Upper lobe of left lung (tissue), 6 donors: Measurements from ENCODE around the gene HSFX4. TPM values are rescaled to one million over a fixed set of nuclear protein-coding genes. Genes with fewer than 3 reads are reported as not detected.
"Not testable (repeated sequence)": the region's sequence is repeated elsewhere in the genome, so short reads cannot be mapped to it uniquely, and the experiment has no call there.

ENCODE experiments used
- ATAC-seq, 2 donors: fragments of 200-7000 bp; cut with Tn5 transposase; one replicate each; pipeline ENCODE4 v1.9.1; 2022; ENCODE audit warnings: mild to moderate bottlenecking in 2 of 2, moderate library complexity in 2 of 2; ENCODE audit not compliant: low FRiP score in 2 of 2
- DNase-seq, 2 donors: peaks; one replicate each; pipeline ENCODE4 v3.0.0-alpha.2; 2019 to 2020
- H3K27ac ChIP-seq, 4 donors: fragments of 200-600 bp; sonication (generic); one replicate each; pipeline ENCODE4 v1.5.1; 2016 to 2019
- H3K27me3 ChIP-seq, 4 donors: fragments of 200-600 bp; sonication (generic); one replicate each; pipeline ENCODE4 v1.5.1; 2017 to 2019
- H3K36me3 ChIP-seq, 4 donors: fragments of 200-600 bp; sonication (generic); one replicate each; pipeline ENCODE4 v1.5.1; 2016 to 2019
- H3K4me1 ChIP-seq, 4 donors: fragments of 200-600 bp; sonication (generic); one replicate each; pipeline ENCODE4 v1.5.1; 2018 to 2019
- H3K4me3 ChIP-seq, 4 donors: fragments of 200-600 bp; sonication (generic); one replicate each; pipeline ENCODE4 v1.5.1; 2017 to 2019; ENCODE audit warnings: mild to moderate bottlenecking in 2 of 4, moderate library complexity in 1 of 4
- H3K9me3 ChIP-seq, 4 donors: fragments of 200-600 bp; sonication (generic); one replicate each; pipeline ENCODE4 v1.5.1; 2018 to 2019
- EP300 ChIP-seq, 4 donors: sonication (generic); formaldehyde crosslinking; IDR thresholded peaks; one replicate each; pipeline ENCODE4 v1.5.1; 2017; ENCODE audit warnings: antibody characterized with exemption in 4 of 4, control low read depth in 2 of 4
- POLR2A ChIP-seq, 4 donors: fragments of 450-650 bp; IDR thresholded peaks; one replicate each; pipeline ENCODE4 v1.5.1; 2016 to 2017; ENCODE audit warnings: antibody characterized with exemption in 4 of 4, mild to moderate bottlenecking in 2 of 4
- POLR2AphosphoS5 ChIP-seq, 2 donors: sonication (generic); formaldehyde crosslinking; IDR thresholded peaks; one replicate each; pipeline ENCODE4 v1.5.1; 2017; ENCODE audit warnings: antibody characterized with exemption in 2 of 2
- WGBS, 2 donors: methylation state at CpG; one replicate each; pipeline ENCODE4 v1.1.5; 2017 to 2018; 5-methylcytosine and 5-hydroxymethylcytosine counted together
- total RNA-seq, 6 donors: library from RNA; depleted of rRNA in 4 of 6; stranded (reverse); fragments of >200 nt in 4 of 6; gene quantifications; one replicate each; pipeline versions ENCODE4 v1.1.0 to v1.2.1, GENCODE V29; 2016 to 2021
- TF ChIP-seq, protein P1 (sequence below), 6 experiments: fragments of 450-650 bp in 4 of 6; fragments of 200-600 bp in 2 of 6; sonication (generic) in 2 of 6; IDR thresholded peaks; one replicate each; pipeline ENCODE4 v1.5.1; 2016 to 2019; ENCODE audit warnings: antibody characterized with exemption in 6 of 6
- donor health status: DM: no; HTN: no; CAD: no; lungs with moderate emphysema.
- donor health status: DM: no; HTN: yes; CAD: no; lungs with severe emphysema.

Gene HSFX4, protein sequence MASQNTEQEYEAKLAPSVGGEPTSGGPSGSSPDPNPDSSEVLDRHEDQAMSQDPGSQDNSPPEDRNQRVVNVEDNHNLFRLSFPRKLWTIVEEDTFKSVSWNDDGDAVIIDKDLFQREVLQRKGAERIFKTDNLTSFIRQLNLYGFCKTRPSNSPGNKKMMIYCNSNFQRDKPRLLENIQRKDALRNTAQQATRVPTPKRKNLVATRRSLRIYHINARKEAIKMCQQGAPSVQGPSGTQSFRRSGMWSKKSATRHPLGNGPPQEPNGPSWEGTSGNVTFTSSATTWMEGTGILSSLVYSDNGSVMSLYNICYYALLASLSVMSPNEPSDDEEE
- not detected for total RNA-seq

DNA sequence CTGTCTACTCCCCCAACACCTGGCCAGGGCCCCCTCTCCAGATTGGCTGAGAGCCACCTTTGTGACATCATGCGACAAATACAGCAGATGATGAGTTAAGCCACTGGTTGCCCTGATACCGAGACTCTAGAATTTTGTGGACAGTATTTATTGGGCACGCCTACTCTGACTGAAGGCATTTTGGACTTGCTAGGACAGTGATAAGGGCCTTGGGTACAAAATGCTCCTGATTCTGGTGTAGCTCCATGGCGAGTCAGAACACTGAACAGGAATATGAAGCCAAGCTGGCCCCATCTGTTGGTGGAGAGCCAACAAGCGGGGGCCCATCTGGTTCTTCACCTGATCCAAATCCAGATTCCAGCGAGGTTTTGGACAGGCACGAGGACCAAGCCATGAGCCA, at the start of gene HSFX4:
Gene HSFX4 (plus strand): TSS at position 174 of the 400 bp plus-strand sequence. CDS start 72 bp downstream, at position 246.
- H3K27me3 ChIP-seq, H3K4me1 ChIP-seq, H3K27ac ChIP-seq, H3K36me3 ChIP-seq, H3K4me3 ChIP-seq, ATAC-seq, DNase-seq, H3K9me3 ChIP-seq: not testable (repeated sequence)
- WGBS, 2 donors, result no CpG with 5 or more reads among the region's 7 CpGs

DNA sequence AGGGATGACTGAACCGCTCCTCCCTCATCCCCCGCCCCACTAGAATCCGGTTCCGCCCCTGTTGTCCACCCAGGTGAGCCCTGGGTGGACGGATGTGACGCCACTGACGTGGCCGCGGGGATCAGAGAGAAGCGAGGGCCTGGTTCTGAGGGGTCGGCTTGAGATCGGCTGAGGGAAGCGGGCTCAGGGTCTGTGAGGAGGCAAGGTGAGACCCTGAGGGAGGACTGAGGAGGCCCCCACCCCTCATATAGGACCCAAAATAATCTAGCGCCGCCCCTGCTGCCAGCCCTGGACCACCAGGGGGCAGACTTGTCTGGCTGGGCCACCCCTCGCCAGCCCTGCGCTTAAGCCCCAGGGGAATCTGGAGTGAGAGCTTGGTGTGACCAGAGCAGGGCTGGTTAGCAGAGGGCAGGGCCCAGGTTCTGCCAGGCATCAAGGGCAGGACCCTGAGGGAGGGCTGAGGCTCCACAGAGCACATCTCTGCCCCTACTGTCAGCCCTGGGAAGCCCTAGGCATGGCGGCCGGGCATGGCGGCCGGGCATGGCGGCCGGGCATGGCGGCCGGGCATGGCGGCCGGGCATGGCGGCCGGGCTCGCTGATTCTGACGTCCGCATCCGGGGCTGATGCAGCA, 48.2 kb upstream of the HSFX4 start, which contains the start of gene MAGEA8:
Gene MAGEA8 (plus strand): TSS at position 103 of the 631 bp plus-strand sequence. CDS start 3,090 bp downstream, outside the sequence.
- no peaks in the 10 kb centered on the region for H3K4me1 ChIP-seq
- no peak within 1 kb of the TSS for H3K27ac ChIP-seq
- H3K36me3 ChIP-seq, result no peaks in the 10 kb centered on the region
- no peak within 1 kb of the TSS for H3K4me3 ChIP-seq
- DNase-seq (peak in 1 of 2 donors; percentile 35), ATAC-seq (no peak)
- whole genome bisulfite sequencing, 2 donors, result 86 to 95% methylated on average over 9 to 30 of the region's 33 CpGs
- no peaks in the 10 kb centered on the region for H3K27me3 ChIP-seq
- TF ChIP-seq, protein P1, sequence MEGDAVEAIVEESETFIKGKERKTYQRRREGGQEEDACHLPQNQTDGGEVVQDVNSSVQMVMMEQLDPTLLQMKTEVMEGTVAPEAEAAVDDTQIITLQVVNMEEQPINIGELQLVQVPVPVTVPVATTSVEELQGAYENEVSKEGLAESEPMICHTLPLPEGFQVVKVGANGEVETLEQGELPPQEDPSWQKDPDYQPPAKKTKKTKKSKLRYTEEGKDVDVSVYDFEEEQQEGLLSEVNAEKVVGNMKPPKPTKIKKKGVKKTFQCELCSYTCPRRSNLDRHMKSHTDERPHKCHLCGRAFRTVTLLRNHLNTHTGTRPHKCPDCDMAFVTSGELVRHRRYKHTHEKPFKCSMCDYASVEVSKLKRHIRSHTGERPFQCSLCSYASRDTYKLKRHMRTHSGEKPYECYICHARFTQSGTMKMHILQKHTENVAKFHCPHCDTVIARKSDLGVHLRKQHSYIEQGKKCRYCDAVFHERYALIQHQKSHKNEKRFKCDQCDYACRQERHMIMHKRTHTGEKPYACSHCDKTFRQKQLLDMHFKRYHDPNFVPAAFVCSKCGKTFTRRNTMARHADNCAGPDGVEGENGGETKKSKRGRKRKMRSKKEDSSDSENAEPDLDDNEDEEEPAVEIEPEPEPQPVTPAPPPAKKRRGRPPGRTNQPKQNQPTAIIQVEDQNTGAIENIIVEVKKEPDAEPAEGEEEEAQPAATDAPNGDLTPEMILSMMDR (IDR thresholded peaks at IDR 0.05), result no peak
- no peak for TF ChIP-seq EP300 (IDR thresholded peaks at IDR 0.05)
- no peak for TF ChIP-seq POLR2A (IDR thresholded peaks at IDR 0.05)
- no peak for TF ChIP-seq POLR2AphosphoS5 (IDR thresholded peaks at IDR 0.05)
- H3K9me3 ChIP-seq, result no peaks in the 10 kb centered on the region

DNA sequence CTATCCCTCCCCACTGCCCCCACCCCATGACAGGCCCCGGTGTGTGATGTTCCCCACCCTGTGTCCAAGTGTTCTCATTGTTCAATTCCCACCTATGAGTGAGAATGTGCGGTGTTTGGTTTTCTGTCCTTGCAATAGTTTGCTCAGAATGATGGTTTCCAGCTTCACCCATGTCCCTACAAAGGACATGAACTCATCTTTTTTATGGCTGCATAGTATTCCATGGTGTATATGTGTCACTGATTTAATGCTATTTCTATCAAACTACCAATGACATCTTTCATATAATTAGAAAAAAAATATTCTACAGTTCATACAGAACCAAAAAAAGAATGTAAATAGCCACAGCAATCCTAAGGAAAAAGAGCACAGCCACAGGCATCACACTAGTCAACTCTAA, 38.5 kb upstream of the HSFX4 start:
- ATAC-seq, DNase-seq, H3K36me3 ChIP-seq, H3K4me3 ChIP-seq, H3K27ac ChIP-seq, H3K27me3 ChIP-seq, H3K9me3 ChIP-seq, H3K4me1 ChIP-seq: not testable (repeated sequence)
- WGBS, 2 donors, result 93 to 97% methylated on average over 2 of the region's 2 CpGs

DNA sequence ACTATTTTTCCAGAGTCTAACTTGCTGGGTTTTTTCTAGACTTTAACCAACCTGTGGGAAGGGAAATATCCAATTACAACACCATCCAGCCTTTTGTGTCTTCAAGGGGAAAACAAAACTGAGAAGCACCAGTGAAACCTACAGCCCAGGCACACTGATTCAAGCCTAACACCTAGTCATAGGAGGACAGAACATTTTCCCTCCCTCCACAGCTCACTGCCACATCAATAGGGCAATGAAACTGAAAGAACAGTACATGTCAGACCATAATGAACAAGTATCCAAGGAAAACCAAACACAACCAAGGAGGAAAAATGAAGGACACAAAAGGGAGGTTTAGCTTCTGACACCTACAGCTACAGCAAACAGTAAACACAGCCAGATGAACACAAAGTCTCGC, 30.8 kb upstream of the HSFX4 start:
- 63 to 73% methylated on average over 1 of the region's 1 CpG for WGBS, 2 donors
- H3K4me3 ChIP-seq, result no peak overlapping the region
- no peaks in the 10 kb centered on the region for H3K36me3 ChIP-seq
- H3K4me1 ChIP-seq, result no peaks in the 10 kb centered on the region
- DNase-seq, result no peak
- no peak for ATAC-seq
- no peak overlapping the region for H3K27ac ChIP-seq
- TF ChIP-seq, protein P1 (IDR thresholded peaks at IDR 0.05), result no peak
- TF ChIP-seq EP300 (IDR thresholded peaks at IDR 0.05) (no peak), POLR2AphosphoS5 (IDR thresholded peaks at IDR 0.05) (no peak), POLR2A (IDR thresholded peaks at IDR 0.05) (no peak)
- H3K9me3 ChIP-seq, result no peaks in the 10 kb centered on the region
- H3K27me3 ChIP-seq, result no peaks in the 10 kb centered on the region

DNA sequence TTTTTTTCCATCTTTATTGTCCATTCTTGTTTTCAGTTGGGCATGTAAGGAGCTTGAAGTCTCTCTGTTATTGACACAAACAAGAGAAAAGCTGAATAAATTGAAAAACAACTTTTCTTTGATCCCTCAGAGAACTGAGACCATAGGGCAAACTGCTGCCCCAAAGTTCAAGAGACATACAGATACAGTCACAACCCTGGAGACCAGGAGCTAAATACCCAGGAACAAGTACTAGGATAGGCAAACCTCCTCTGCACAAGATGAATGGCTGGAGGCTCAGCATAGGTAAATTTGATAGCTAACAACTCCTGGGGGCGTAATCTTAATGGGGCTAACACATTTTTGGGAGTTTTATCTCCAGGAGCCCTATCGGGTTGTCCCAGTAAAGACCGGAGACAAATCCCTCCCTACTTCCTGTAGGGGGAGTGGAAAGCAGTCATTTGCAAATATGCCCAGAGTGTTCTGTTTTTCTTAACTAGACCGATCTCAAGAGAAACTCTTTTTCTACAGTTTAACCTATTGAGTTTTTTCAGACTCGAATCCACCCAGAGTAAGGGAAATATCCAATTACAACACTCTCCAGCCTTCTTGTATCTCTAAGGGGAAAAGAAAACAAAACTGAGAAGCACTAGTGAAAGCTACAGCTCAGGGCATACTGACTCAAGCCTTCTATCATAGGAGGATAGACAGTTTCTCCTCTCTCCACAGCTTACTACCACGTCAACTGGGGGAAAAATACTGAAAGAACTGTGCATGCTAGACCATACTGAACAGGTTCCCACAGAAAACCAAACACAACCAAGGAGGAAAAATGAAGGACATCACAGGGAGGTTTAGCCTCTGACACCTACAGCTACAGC, 25.3 kb upstream of the HSFX4 start:
- Histone ChIP-seq H3K27ac (no peak overlapping the region), H3K4me1 (no peaks in the 10 kb centered on the region), H3K9me3 (no peaks in the 10 kb centered on the region), H3K27me3 (no peaks in the 10 kb centered on the region), H3K4me3 (peak overlapping the region in 2 of 4 donors; percentile 2 to 22), H3K36me3 (no peaks in the 10 kb centered on the region)
- DNase-seq (no peak), ATAC-seq (no peak)
- 12 to 24% methylated on average over 4 to 6 of the region's 6 CpGs for whole genome bisulfite sequencing, 2 donors
- no peak for TF ChIP-seq POLR2AphosphoS5 (IDR thresholded peaks at IDR 0.05)
- no peak for TF ChIP-seq EP300 (IDR thresholded peaks at IDR 0.05)
- TF ChIP-seq POLR2A (IDR thresholded peaks at IDR 0.05), result no peak
- TF ChIP-seq, protein P1 (IDR thresholded peaks at IDR 0.05), result no peak
